IPS-18a (cell line): ENCODE results near the gene ZNF385C.
"Not testable (repeated sequence)": the region's sequence is repeated elsewhere in the genome, so short reads cannot be mapped to it uniquely, and the experiment has no call there.

Source experiments
- H3K27ac ChIP-seq: one replicate; pipeline ENCODE4 v1.5.1; 2013; ENCODE audit warnings: low read length
- H3K27me3 ChIP-seq: one replicate; pipeline ENCODE4 v1.6.1; 2013; ENCODE audit warnings: mild to moderate bottlenecking, low read length; ENCODE audit not compliant: control insufficient read depth, insufficient read depth
- H3K36me3 ChIP-seq: one replicate; pipeline ENCODE4 v1.6.1; 2013; ENCODE audit warnings: low read depth, low read length; ENCODE audit not compliant: control insufficient read depth
- H3K4me1 ChIP-seq: one replicate; pipeline ENCODE4 v1.6.1; 2013; ENCODE audit warnings: low read depth, low read length; ENCODE audit not compliant: control insufficient read depth
- H3K4me3 ChIP-seq: one replicate; pipeline ENCODE4 v1.5.1; 2013; ENCODE audit warnings: low read length
- H3K9ac ChIP-seq: one replicate; pipeline ENCODE4 v1.6.1; 2013; ENCODE audit warnings: mild to moderate bottlenecking, low read length, moderate library complexity
- H3K9me3 ChIP-seq: one replicate; pipeline ENCODE4 v1.6.1; 2013; ENCODE audit warnings: low read depth, low read length; ENCODE audit not compliant: control insufficient read depth

Gene ZNF385C

GRCh38 chr17:42017866-42018200 lies 80.4 kb downstream of the ZNF385C start:
- peak overlapping the region; percentile 81 for H3K4me3 ChIP-seq
- H3K36me3 ChIP-seq, result peaks cover 10% of the 10 kb centered on the region
- peak overlapping the region; percentile 83 for H3K27ac ChIP-seq
- no peaks in the 10 kb centered on the region for H3K27me3 ChIP-seq
- peaks cover 26% of the 10 kb centered on the region for H3K4me1 ChIP-seq
- H3K9me3 ChIP-seq, result no peaks in the 10 kb centered on the region
- peak overlapping the region; percentile 95 for H3K9ac ChIP-seq

- H3K27ac ChIP-seq, result peak within 1 kb of the TSS; percentile 83
- H3K9me3 ChIP-seq, result no peaks in the 10 kb centered on the region
- peak within 1 kb of the TSS; percentile 81 for H3K4me3 ChIP-seq
- H3K27me3 ChIP-seq, result no peaks in the 10 kb centered on the region
- H3K9ac ChIP-seq, result peak within 1 kb of the TSS; percentile 95
- peaks cover 30% of the 10 kb centered on the region for H3K4me1 ChIP-seq
- H3K36me3 ChIP-seq, result peaks cover 3% of the 10 kb centered on the region
Observed at GRCh38 chr17:42016941-42017865, 81.1 kb downstream of the ZNF385C start, which contains the start of gene DNAJC7. Gene DNAJC7 (minus strand): TSS chr17:42017439. CDS start chr17:42017416, 23 bp downstream.

GRCh38 chr17:42016411-42016831 lies 81.9 kb downstream of the ZNF385C start:
- Histone ChIP-seq H3K9me3 (no peaks in the 10 kb centered on the region), H3K4me1 (peaks cover 37% of the 10 kb centered on the region), H3K27ac (peak overlapping the region; percentile 83), H3K4me3 (peak overlapping the region; percentile 81), H3K9ac (peak overlapping the region; percentile 95), H3K36me3 (no peaks in the 10 kb centered on the region), H3K27me3 (no peaks in the 10 kb centered on the region)

- Histone ChIP-seq H3K4me1 (peaks cover 42% of the 10 kb centered on the region), H3K27ac (peak overlapping the region; percentile 72), H3K9ac (peak overlapping the region; percentile 26)
- not testable (repeated sequence) for H3K4me3 ChIP-seq, H3K9me3 ChIP-seq, H3K36me3 ChIP-seq, H3K27me3 ChIP-seq
Observed at GRCh38 chr17:42013740-42014139, 84.5 kb downstream of the ZNF385C start.

- Histone ChIP-seq H3K4me1 (peaks cover 37% of the 10 kb centered on the region), H3K27ac (peak overlapping the region; percentile 72), H3K9ac (peak overlapping the region; percentile 26)
- not testable (repeated sequence) for H3K36me3 ChIP-seq, H3K9me3 ChIP-seq, H3K27me3 ChIP-seq, H3K4me3 ChIP-seq
Observed at GRCh38 chr17:42012363-42012762, 85.9 kb downstream of the ZNF385C start.

- Histone ChIP-seq H3K36me3 (no peaks in the 10 kb centered on the region), H3K9ac (no peak overlapping the region)
Observed at GRCh38 chr17:42010898-42011516, 87.3 kb downstream of the ZNF385C start.

GRCh38 chr17:42010266-42010680 lies 88.0 kb downstream of the ZNF385C start:
- H3K27me3 ChIP-seq, H3K9me3 ChIP-seq, H3K36me3 ChIP-seq, H3K4me3 ChIP-seq, H3K9ac ChIP-seq, H3K27ac ChIP-seq: not testable (repeated sequence)
- peaks cover 31% of the 10 kb centered on the region for H3K4me1 ChIP-seq

More at GRCh38 chr17:42010898-42011516, 87.3 kb downstream of the ZNF385C start:
- peak overlapping the region; percentile 73 for H3K27ac ChIP-seq
- no peak overlapping the region for H3K4me3 ChIP-seq
- H3K27me3 ChIP-seq, result no peaks in the 10 kb centered on the region
- peaks cover 34% of the 10 kb centered on the region for H3K4me1 ChIP-seq
- no peaks in the 10 kb centered on the region for H3K9me3 ChIP-seq

- no peaks in the 10 kb centered on the region for H3K27me3 ChIP-seq
- no peaks in the 10 kb centered on the region for H3K9me3 ChIP-seq
- peaks cover 31% of the 10 kb centered on the region for H3K4me1 ChIP-seq
- H3K9ac ChIP-seq, result no peak overlapping the region
- peak overlapping the region; percentile 42 for H3K27ac ChIP-seq
- no peak overlapping the region for H3K4me3 ChIP-seq
- H3K36me3 ChIP-seq, result no peaks in the 10 kb centered on the region
Observed at GRCh38 chr17:42009170-42009569, 89.1 kb downstream of the ZNF385C start.

GRCh38 chr17:42005166-42005565 lies 93.1 kb downstream of the ZNF385C start:
- Histone ChIP-seq H3K27me3 (no peaks in the 10 kb centered on the region), H3K9me3 (no peaks in the 10 kb centered on the region), H3K4me3 (no peak overlapping the region), H3K36me3 (peaks cover 30% of the 10 kb centered on the region), H3K4me1 (peaks cover 3% of the 10 kb centered on the region), H3K27ac (no peak overlapping the region), H3K9ac (no peak overlapping the region)

GRCh38 chr17:42002792-42003301 lies 95.4 kb downstream of the ZNF385C start:
- Histone ChIP-seq H3K4me3 (no peak overlapping the region), H3K9me3 (no peaks in the 10 kb centered on the region), H3K4me1 (no peaks in the 10 kb centered on the region), H3K36me3 (peaks cover 39% of the 10 kb centered on the region), H3K27ac (no peak overlapping the region), H3K9ac (no peak overlapping the region), H3K27me3 (no peaks in the 10 kb centered on the region)

GRCh38 chr17:42002175-42002791 lies 96.0 kb downstream of the ZNF385C start:
- peaks cover 45% of the 10 kb centered on the region for H3K36me3 ChIP-seq
- no peak overlapping the region for H3K9ac ChIP-seq
- no peaks in the 10 kb centered on the region for H3K9me3 ChIP-seq
- H3K27me3 ChIP-seq, result no peaks in the 10 kb centered on the region
- no peaks in the 10 kb centered on the region for H3K4me1 ChIP-seq
- no peak overlapping the region for H3K4me3 ChIP-seq
- no peak overlapping the region for H3K27ac ChIP-seq
